Measurements from ENCODE around the gene SRP72. TPM values are rescaled to one million over a fixed set of nuclear protein-coding genes. Genes with fewer than 3 reads are reported as not detected.

The SRP72 gene
- polyA plus RNA-seq, 1 of the 3 experiments (the other 2 are of a cell fraction), result 47.6 TPM

- H3K27me3 ChIP-seq (ENCODE audit: insufficient read depth), result no peaks in the 10 kb centered on the region; the same call in 1 of the 2 replicates
- no peaks in the 10 kb centered on the region for H3F3A ChIP-seq (replicated peaks; ENCODE audit: insufficient read depth)
- no peaks in the 10 kb centered on the region for H3K9me2 ChIP-seq
- DNase-seq, result no peak
- no peak for TF ChIP-seq USF2 (IDR thresholded peaks at IDR 0.05; ENCODE audit: borderline replicate concordance, low read depth, low read length)
- no peak for TF ChIP-seq TCF12 (IDR thresholded peaks at IDR 0.05)
- TF ChIP-seq IRF3 (IDR thresholded peaks at IDR 0.05; ENCODE audit: low read depth, low read length), result no peak
- no peak for TF ChIP-seq USF1 (IDR thresholded peaks at IDR 0.05; ENCODE audit: borderline replicate concordance, low read depth)
- TF ChIP-seq EZH2phosphoT487 (IDR thresholded peaks at IDR 0.05; ENCODE audit: borderline replicate concordance, low read depth), result no peak
- no peak for TF ChIP-seq CTCF (IDR thresholded peaks at IDR 0.05)
- no peak for TF ChIP-seq GABPA (IDR thresholded peaks at IDR 0.05; ENCODE audit: low read depth)
- no peak for TF ChIP-seq TAF1 (IDR thresholded peaks at IDR 0.05; ENCODE audit: borderline replicate concordance, low read depth, low read length)
- TF ChIP-seq FOXJ3 (CRISPR knock-in tag; IDR thresholded peaks at IDR 0.05), result no peak
- no peak for TF ChIP-seq GATA2 (CRISPR knock-in tag; IDR thresholded peaks at IDR 0.05)
- no peak for TF ChIP-seq RCOR1 (IDR thresholded peaks at IDR 0.05; ENCODE audit: low read length)
- TF ChIP-seq PBX3 (IDR thresholded peaks at IDR 0.05), result no peak
- no peak for TF ChIP-seq NRF1 (IDR thresholded peaks at IDR 0.05; ENCODE audit: low read depth, low read length)
- no peak for TF ChIP-seq SMC3 (IDR thresholded peaks at IDR 0.05; ENCODE audit: low read depth, low read length)
- no peak for TF ChIP-seq TEAD4 (IDR thresholded peaks at IDR 0.05; ENCODE audit: borderline replicate concordance, insufficient read depth)
- no peak for TF ChIP-seq MXI1 (IDR thresholded peaks at IDR 0.05; ENCODE audit: low read depth, low read length)
- no peak for TF ChIP-seq RXRA (IDR thresholded peaks at IDR 0.05; ENCODE audit: borderline replicate concordance, low read depth)
- no peak for TF ChIP-seq MEF2A (IDR thresholded peaks at IDR 0.05; ENCODE audit: borderline replicate concordance, low read depth)
- H3K36me3 ChIP-seq (replicated peaks in 1 of 2; ENCODE audit: control insufficient read depth in 1 of 2, insufficient read depth in 2 of 2, low read length in 1 of 2), result no peaks in the 10 kb centered on the region
- H3K79me2 ChIP-seq (ENCODE audit: insufficient read depth), result no peaks in the 10 kb centered on the region
- CTCF ChIA-PET, result no interaction called here
- H3K4me2 ChIP-seq, result no peak overlapping the region
- H2AFZ ChIP-seq (ENCODE audit: low read depth), result no peak overlapping the region
- no peak overlapping the region for H3K9ac ChIP-seq
- H3K4me3 ChIP-seq (ENCODE audit: low read depth in 2 of 2, low read length in 1 of 2), result no peak overlapping the region
- no peak overlapping the region for H3K27ac ChIP-seq (ENCODE audit: low read depth in 2 of 2, low read length in 1 of 2)
- H3K9me3 ChIP-seq, result no peaks in the 10 kb centered on the region
- H3K4me1 ChIP-seq (ENCODE audit: control insufficient read depth in 1 of 2, insufficient read depth in 2 of 2, low read depth in 1 of 2, low read length in 1 of 2), result no peaks in the 10 kb centered on the region
- POLR2A ChIA-PET, result no interaction called here
- no peaks in the 10 kb centered on the region for H4K20me1 ChIP-seq (ENCODE audit: insufficient read depth)
These were observed 84.9 kb downstream of the SRP72 start for GRCh38 chr4:56552273-56552672.

Other genes starting within 250 kb of the SRP72 start
- 4.4 and 5.6 TPM in 2 replicates for gene AASDH, start 80.1 kb upstream of the SRP72 start, polyA plus RNA-seq (2012; rRNA removed)
- gene PPAT, start 32.0 kb upstream of the SRP72 start, polyA plus RNA-seq (2012; rRNA removed), result 7.4 and 9.5 TPM in 2 replicates
- 90.0 and 124 TPM in 2 replicates for gene PAICS, start 31.4 kb upstream of the SRP72 start, polyA plus RNA-seq (2012; rRNA removed)
- gene ARL9, start 38.2 kb downstream of the SRP72 start, polyA plus RNA-seq (2012; rRNA removed), result not detected in 2 replicates
- 0.05 and 0.08 TPM in 2 replicates for gene HOPX, start 213.7 kb downstream of the SRP72 start, polyA plus RNA-seq (2012; rRNA removed)